IMR-90 (cell line): ENCODE data around the gene HSPG2. TPM values are rescaled to one million over a fixed set of nuclear protein-coding genes. Genes with fewer than 3 reads are reported as not detected.

Source experiments
- polyA plus RNA-seq, 3 experiments: library from polyadenylated mRNA; depleted of rRNA; stranded (reverse); fragments of >200 nt; gene quantifications; 2 replicates each; pipeline ENCODE4 v1.2.3, GENCODE V29; 2012; ENCODE audit warnings: low replicate concordance in 1 of 3
- total RNA-seq: library from RNA; depleted of rRNA; stranded (reverse); fragments of >200 nt; gene quantifications from 2 replicates; pipeline ENCODE4 v1.2.3, GENCODE V29; 2012
- TF ChIP-seq, protein P1 (sequence below): fragments of 150-350 bp; IDR thresholded peaks from 2 replicates; pipeline ENCODE4 v1.6.1; 2016; ENCODE audit warnings: low read depth, mild to moderate bottlenecking, low read length, moderate library complexity, borderline replicate concordance
- TF ChIP-seq, protein P2 (sequence below): fragments of 150-350 bp; IDR thresholded peaks from 2 replicates; pipeline ENCODE4 v1.6.1; 2017; ENCODE audit warnings: mild to moderate bottlenecking, antibody characterized with exemption, low read length, low read depth

Gene HSPG2
- total and polyA plus RNA-seq, 2 of the 4 experiments (the other 2 are of a cell fraction): 15.8 to 94.0 TPM

DNA sequence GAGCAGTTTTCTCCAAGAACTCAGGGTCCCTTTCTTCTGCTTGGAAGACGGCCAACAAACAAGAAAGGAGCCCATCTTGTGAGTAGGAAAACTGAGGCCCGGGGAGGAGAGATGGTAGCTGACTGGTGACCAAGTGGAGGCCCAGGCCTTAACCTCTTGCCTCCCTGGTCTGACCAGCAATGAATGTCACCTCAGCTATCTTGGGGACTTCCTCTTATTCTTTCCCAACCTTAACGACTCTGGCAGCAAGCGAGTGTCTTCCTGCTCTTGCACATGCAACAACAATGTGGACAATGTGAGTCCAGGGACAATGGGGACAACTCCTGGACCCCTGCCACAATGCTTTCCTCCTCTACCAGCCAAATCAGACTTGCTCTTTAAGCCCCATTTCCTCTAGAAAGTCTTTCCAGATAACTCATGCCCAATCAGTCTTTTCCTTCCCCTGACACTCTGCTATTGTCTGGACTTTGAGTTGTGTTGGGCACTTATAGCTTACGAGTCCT lies 12.6 kb downstream of the HSPG2 start (continued):
- TF ChIP-seq, protein P1, sequence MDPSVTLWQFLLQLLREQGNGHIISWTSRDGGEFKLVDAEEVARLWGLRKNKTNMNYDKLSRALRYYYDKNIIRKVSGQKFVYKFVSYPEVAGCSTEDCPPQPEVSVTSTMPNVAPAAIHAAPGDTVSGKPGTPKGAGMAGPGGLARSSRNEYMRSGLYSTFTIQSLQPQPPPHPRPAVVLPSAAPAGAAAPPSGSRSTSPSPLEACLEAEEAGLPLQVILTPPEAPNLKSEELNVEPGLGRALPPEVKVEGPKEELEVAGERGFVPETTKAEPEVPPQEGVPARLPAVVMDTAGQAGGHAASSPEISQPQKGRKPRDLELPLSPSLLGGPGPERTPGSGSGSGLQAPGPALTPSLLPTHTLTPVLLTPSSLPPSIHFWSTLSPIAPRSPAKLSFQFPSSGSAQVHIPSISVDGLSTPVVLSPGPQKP: no peak
- TF ChIP-seq, protein P2, sequence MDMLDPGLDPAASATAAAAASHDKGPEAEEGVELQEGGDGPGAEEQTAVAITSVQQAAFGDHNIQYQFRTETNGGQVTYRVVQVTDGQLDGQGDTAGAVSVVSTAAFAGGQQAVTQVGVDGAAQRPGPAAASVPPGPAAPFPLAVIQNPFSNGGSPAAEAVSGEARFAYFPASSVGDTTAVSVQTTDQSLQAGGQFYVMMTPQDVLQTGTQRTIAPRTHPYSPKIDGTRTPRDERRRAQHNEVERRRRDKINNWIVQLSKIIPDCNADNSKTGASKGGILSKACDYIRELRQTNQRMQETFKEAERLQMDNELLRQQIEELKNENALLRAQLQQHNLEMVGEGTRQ: no peak
